Urinary bladder (tissue), 4 donors: ENCODE measurements around the gene TCEAL4. TPM values are rescaled to one million over a fixed set of nuclear protein-coding genes. Genes with fewer than 3 reads are reported as not detected.
"Not testable (repeated sequence)": the region's sequence is repeated elsewhere in the genome, so short reads cannot be mapped to it uniquely, and the experiment has no call there.

ENCODE experiments used
- DNase-seq: peaks from one replicate; pipeline ENCODE4 v3.0.0-alpha.2; 2015; ENCODE audit errors: extremely low spot score
- H3K27ac ChIP-seq: one replicate; pipeline ENCODE4 v1.5.1; 2013; ENCODE audit warnings: low read depth, mild to moderate bottlenecking, moderate library complexity
- H3K36me3 ChIP-seq: one replicate; pipeline ENCODE4 v1.6.1; 2013; ENCODE audit warnings: mild to moderate bottlenecking, moderate library complexity; ENCODE audit not compliant: insufficient read depth
- H3K4me1 ChIP-seq: one replicate; pipeline ENCODE4 v1.6.1; 2013; ENCODE audit warnings: mild to moderate bottlenecking, moderate library complexity; ENCODE audit not compliant: insufficient read depth
- H3K4me3 ChIP-seq: one replicate; pipeline ENCODE4 v1.5.1; 2013; ENCODE audit warnings: low read depth, low read length
- WGBS: extraction: QIAGEN DNeasy Blood & Tissue Kit; methylation state at CpG from one replicate; pipeline ENCODE4 v1.1.7; 2013; 5-methylcytosine and 5-hydroxymethylcytosine counted together
- polyA plus RNA-seq: library from polyadenylated mRNA; stranded (reverse); fragments of 200-250 nt; gene quantifications from one replicate; pipeline ENCODE4 v1.2.3, GENCODE V29; 2013
- total RNA-seq: library from RNA; depleted of rRNA; stranded (reverse); fragments of >200 nt; gene quantifications from one replicate; pipeline ENCODE4 v1.2.3, GENCODE V29; 2014
- donor health status: healthy with polysubstance abuse.
- donor health status: healthy.

Gene TCEAL4
- total and polyA plus RNA-seq, 2 donors: 42.0 to 620 TPM

DNA sequence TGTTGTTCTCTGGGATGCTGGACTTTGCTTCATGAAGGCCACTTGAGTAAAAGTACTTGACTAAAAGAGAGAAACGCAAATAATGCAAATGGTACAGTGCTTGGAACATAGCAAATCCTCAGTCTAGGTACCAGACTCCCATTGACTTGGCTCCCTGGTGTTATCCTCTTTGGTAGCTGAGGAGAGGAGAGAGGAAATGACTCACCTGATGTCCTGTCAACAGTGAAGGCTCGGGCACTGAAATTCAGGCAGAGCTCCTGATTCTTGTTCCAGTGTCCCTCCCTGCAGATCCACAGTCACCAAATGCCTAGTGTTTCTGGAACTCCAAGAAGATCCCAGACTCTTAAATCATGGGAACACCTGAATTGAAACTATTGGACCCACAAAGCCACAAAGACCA is 22.5 kb upstream of the TCEAL4 start:
- Histone ChIP-seq H3K27ac (no peak overlapping the region), H3K36me3 (no peaks in the 10 kb centered on the region), H3K4me1 (no peaks in the 10 kb centered on the region), H3K4me3 (no peak overlapping the region)
- no peak for DNase-seq
- 82% methylated on average over 2 of the region's 2 CpGs for WGBS

DNA sequence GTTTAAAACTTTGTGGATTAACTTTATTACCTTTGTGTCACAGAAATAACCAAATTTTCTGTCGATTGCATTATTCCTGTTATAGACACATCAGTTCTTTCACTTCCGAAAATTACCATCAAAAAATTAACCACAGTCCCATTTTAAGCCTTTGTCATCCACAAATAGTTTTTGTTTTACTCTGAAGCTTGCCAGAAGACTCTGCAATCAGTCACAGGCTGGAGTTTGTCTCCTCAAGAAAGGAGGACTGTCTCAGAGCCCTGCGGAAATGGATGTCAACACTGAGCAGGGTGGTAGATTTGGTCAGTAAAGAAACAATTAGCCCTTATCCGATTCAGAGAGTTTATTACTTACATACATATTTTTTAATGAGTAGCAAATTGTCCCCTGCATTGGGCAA is 20.1 kb upstream of the TCEAL4 start:
- Histone ChIP-seq H3K4me3 (no peak overlapping the region), H3K27ac (no peak overlapping the region), H3K4me1 (no peaks in the 10 kb centered on the region), H3K36me3 (no peaks in the 10 kb centered on the region)
- no peak for DNase-seq
- 76% methylated on average over 4 of the region's 4 CpGs for WGBS

DNA sequence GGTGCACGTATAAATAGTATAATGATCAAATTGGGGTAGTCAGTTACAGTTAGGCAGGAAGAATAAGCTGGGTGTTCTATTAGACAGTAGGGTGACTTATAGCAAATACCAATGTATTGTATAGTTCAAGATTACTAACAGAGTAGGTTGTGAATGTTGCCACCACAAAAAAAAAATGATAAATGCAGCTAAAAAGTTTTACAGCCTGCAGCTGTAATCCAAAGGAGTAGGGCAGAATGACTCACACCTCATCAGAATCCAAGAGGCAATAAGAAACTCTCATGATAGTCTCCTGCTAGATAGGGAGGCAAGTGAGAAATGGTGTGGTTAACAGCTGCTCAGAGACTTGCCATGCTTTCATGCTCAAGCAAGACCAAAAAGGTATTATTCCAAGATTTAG is 19.6 kb upstream of the TCEAL4 start:
- no peaks in the 10 kb centered on the region for H3K36me3 ChIP-seq
- 41% methylated on average over 1 of the region's 1 CpG for WGBS
- no peaks in the 10 kb centered on the region for H3K4me1 ChIP-seq
- H3K27ac ChIP-seq: no peak overlapping the region
- H3K4me3 ChIP-seq: no peak overlapping the region
- no peak for DNase-seq

DNA sequence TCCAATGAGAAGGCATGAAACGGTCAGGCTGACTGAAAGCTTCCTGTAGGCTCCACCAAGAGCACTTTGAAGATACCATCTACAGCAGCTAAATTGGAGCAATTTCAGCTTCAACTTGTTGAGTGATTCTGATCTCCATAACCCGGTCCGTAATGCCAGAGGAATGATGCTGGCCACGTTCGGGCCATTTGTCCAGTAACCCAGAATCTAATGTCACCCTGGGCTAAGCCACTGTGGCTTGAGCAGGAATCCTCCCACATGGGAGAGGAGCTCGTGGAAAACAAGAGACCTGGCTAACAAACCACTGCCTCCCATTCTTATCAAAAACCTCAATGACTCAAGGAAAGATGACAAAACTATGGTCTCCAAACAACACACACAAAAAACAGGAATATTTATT is 14.2 kb upstream of the TCEAL4 start:
- H3K36me3 ChIP-seq: no peaks in the 10 kb centered on the region
- H3K4me1 ChIP-seq: no peaks in the 10 kb centered on the region
- H3K27ac ChIP-seq: no peak overlapping the region
- no peak for DNase-seq
- no peak overlapping the region for H3K4me3 ChIP-seq
- WGBS: 90% methylated on average over 6 of the region's 6 CpGs

DNA sequence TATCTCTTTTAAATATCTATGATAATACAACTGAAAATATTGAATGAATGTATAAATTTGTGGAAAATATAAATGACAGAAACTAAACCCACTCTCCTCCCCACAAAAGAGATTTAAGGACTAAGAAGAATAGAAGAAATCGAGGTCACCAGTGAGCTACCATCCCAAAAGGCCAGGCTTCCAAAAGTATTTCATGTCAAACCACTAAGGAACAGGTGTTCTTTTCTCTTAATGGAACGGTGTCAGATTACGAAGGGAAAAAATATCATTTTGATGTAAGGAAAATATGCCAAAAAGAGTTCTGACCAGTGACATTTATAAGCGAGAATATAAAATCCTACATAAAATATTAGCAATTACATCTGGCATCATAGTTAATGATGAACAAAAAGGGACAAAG is 13.6 kb upstream of the TCEAL4 start:
- Histone ChIP-seq H3K27ac (no peak overlapping the region), H3K4me3 (no peak overlapping the region), H3K4me1 (no peaks in the 10 kb centered on the region), H3K36me3 (no peaks in the 10 kb centered on the region)
- DNase-seq: no peak
- WGBS: 88% methylated on average over 4 of the region's 4 CpGs

DNA sequence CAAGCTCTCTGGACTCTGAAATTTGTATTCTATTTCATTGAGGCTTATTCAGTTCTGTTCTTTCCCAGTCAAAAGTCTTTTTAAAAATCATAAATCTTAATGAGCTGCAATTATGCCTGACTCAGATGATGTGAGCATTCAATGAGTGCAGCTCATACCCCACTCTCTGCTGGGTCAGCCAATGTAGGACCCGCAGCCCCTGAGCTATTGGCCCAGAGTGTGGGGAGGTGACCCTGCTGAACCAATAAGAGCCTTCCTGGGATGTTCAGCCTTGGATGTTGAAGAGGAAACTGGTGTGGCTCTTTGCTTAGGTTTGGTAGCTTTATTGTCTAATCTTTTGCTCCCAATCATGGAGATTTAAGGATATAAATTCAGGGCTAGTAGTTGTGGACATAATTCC is 12.1 kb upstream of the TCEAL4 start:
- 87% methylated on average over 1 of the region's 1 CpG for WGBS

DNA sequence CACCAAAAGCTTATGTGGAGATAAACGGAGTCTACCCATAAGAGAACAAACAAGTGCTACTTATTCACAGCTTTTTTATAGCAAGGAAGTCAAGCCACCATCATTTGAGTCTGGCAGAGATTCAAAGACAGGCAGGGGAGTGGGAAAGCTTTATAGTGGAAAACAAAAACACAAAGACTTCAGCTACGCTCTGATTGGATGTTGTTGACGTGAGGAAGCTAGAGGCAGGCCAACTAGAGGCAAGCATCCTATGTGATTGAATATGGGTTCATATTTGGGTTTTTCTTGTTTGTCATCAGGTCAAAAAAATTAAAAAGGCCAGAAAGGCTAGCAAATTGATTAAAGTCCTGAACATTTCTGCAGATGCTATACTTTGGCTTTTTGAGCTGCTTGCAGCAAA is 719 bp upstream of the TCEAL4 start:
- no peak overlapping the region for H3K4me3 ChIP-seq

More for the DNA sequence above, 12.1 kb upstream of the TCEAL4 start:
- Histone ChIP-seq H3K4me1 (no peaks in the 10 kb centered on the region), H3K27ac (no peak overlapping the region), H3K4me3 (no peak overlapping the region), H3K36me3 (no peaks in the 10 kb centered on the region)
- no peak for DNase-seq

DNA sequence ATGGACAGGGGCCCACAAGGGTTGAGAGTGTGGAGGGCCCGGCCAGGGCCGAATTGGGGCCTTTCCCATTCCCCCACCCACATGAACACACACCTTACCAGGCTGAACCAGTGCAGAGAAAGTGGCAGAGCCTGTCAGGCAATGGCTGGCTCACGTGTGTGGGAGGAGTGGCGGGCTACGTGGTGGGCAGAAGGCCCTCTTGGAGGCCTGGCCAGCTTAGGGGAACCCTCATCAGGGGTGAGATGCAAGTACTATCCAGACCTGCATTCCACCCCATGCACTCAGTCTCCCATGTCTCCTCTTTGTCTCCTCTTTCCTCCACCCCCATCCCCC is 965 bp downstream of the TCEAL4 start:
- 5% methylated on average over 5 of the region's 5 CpGs for WGBS
- no peak for DNase-seq
- Histone ChIP-seq H3K4me3 (peak overlapping the region; percentile 82), H3K27ac (peak overlapping the region; percentile 88), H3K36me3 (peaks cover 3% of the 10 kb centered on the region), H3K4me1 (no peaks in the 10 kb centered on the region)

More for the DNA sequence above, 719 bp upstream of the TCEAL4 start:
- Histone ChIP-seq H3K4me1 (no peaks in the 10 kb centered on the region), H3K27ac (no peak overlapping the region), H3K36me3 (peaks cover 3% of the 10 kb centered on the region)
- 71% methylated on average over 3 of the region's 3 CpGs for WGBS
- DNase-seq: no peak

DNA sequence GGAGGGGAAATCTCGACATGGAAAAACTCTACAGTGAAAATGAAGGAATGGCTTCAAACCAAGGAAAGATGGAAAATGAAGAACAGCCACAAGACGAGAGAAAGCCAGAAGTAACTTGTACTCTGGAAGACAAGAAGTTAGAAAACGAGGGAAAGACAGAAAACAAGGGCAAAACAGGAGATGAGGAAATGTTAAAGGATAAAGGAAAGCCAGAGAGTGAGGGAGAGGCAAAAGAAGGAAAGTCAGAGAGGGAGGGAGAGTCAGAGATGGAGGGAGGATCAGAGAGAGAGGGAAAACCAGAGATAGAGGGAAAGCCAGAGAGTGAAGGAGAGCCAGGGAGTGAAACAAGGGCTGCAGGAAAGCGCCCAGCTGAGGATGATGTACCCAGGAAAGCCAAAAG is 1.3 kb downstream of the TCEAL4 start:
- WGBS: 52% methylated on average over 4 of the region's 4 CpGs
- peaks cover 3% of the 10 kb centered on the region for H3K36me3 ChIP-seq
- peak overlapping the region; percentile 82 for H3K4me3 ChIP-seq
- peak overlapping the region; percentile 88 for H3K27ac ChIP-seq
- DNase-seq: no peak
- no peaks in the 10 kb centered on the region for H3K4me1 ChIP-seq

DNA sequence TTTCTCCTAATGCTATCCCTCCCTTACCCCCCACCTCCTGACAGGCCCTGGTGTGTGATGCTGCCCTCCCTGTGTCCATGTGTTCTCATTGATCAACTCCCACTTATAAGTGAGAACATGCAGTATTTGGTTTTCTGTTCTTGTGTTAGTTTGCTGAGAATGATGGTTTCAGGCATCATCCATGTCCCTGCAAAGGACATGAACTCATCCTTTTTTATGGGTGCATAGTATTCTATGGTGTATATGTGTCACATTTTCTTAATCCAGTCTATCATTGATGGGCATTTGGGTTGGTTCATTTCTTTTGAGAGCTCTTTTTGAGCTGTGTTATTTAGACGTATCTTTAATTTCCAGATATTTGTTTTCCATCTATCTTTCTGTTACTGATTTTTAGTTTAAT is 7.0 kb downstream of the TCEAL4 start:
- not testable (repeated sequence) for DNase-seq, H3K27ac ChIP-seq, H3K36me3 ChIP-seq, H3K4me1 ChIP-seq, H3K4me3 ChIP-seq
- 98% methylated on average over 1 of the region's 1 CpG for WGBS

DNA sequence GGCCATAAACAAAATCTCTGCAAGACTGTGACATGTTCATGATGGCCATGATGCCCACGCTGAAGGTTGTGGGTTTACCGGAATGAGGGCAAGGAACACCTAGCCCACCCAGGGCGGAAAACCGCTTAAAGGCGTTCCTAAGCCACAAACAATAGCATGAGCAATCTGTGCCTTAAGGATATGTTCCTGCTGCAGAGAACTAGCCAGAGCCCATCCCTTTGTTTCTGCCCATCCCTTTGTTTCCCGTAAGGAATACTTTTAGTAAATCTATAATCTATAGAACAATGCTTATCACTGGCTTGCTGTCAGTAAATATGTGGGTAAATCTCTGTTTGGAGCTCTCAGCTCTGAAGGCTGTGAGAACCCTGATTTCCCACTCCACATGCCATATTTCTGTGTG is 9.9 kb downstream of the TCEAL4 start:
- WGBS: over 99% methylated on average over 6 of the region's 6 CpGs
- not testable (repeated sequence) for H3K4me3 ChIP-seq, H3K27ac ChIP-seq, H3K36me3 ChIP-seq, H3K4me1 ChIP-seq, DNase-seq

DNA sequence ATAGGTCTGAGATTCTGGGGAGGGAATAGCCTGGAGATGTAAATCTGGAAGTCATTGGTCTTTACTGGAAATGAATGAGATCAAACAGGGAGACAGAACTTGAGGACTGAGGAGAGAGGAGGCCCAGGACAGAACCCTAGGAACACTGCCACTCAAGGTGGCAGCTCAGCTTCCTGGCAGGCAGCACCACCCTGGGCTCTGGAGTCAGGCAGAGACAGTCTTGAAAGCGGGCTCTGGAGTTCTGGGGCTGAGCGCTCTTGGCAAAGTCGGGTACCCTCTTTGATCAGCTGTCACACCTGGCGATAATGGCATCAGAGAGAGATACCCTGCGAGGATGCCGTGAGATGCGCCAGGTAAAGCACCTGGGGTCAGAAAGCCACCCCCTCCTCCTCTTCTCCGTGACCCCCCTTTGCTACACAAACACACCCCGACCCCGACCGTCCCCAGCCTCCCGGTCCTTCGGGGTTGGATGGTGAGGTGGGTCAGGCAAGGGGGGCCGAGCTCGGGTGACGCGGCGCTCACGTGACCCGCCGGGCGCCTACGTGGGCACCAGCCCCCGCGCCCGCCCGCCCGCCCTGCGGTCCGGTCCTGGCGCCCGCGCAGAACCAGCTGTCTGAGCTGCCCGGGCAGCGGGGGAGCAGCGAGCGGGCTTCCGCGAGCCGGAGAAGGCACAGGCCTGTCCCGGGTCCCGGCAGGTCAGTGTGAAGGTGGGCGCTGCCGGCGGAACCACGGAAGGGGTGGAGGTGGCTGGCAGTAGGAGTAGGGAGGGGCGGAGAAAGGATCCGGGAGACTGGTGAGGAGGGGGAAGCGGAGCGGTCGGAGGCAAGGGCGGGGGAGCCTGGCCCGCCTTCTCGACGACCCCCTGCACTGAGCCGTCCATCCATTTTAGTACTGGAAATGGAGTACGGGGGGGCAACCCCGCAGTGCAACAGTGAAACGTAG is 22.3 kb downstream of the TCEAL4 start, which contains the start of gene TCEAL3:
Gene TCEAL3 (plus strand): TSS at position 600 of the 942 bp plus-strand sequence. CDS start 1,102 bp downstream, outside the sequence.
- no peak for DNase-seq
- no peaks in the 10 kb centered on the region for H3K4me1 ChIP-seq
- H3K36me3 ChIP-seq: no peaks in the 10 kb centered on the region
- H3K4me3 ChIP-seq: peak within 1 kb of the TSS; percentile 77
- 1% methylated on average over 58 of the region's 59 CpGs for WGBS
- H3K27ac ChIP-seq: peak within 1 kb of the TSS; percentile 97

DNA sequence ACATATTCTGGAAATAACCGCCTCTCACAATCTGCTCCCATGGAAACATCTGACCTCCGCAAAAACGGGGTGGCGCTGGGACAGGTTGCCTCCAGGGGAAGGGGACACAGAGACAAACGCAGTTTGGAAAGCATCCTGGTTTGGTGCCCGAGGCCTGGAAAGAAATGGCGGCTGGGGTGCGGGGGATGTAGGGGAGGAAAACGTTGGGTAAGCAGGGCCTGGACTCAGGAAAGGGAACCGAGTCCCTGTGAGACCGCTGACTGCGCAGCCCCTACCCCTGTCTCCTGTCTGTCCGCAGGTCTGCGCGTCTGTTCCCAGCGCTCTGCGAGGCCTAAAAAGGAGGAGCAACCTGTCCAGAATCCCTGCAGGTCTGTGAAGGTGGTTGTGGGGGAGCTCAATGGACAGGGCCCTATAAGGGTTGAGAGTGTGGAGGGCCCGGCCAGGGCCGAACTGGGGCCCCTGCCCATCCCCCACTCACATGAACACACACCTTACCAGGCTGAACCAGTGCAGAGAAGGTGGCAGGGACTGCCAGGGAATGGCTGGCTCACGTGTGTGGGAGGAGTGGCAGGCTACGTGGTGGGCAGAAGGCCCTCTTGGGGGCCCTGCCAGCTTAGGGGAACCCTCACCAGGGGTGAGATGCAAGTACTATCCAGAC is 23.1 kb downstream of the TCEAL4 start:
- Histone ChIP-seq H3K4me3 (peak overlapping the region; percentile 77), H3K4me1 (no peaks in the 10 kb centered on the region), H3K27ac (peak overlapping the region; percentile 97), H3K36me3 (no peaks in the 10 kb centered on the region)
- 10% methylated on average over 21 of the region's 21 CpGs for WGBS
- DNase-seq: no peak

DNA sequence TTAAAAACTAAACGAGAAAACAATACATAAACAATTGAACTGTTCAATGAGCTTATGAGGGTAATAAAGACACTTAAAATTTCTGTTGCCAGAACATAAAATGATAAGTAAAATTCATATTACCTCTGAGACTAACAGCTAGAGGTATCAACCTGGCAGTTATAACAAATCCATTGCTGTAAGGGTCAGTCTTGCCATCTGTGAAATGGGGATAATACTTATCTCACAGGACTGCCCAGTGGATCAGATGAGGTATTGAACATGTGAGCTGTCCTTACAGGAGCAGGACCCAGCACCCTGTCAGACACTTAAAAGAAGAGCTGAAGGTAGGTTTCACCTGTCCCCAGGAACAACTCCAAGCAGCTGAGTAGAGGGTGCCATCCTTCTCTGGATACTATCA is 25.0 kb downstream of the TCEAL4 start:
- no peak for DNase-seq
- no peaks in the 10 kb centered on the region for H3K4me1 ChIP-seq
- no peaks in the 10 kb centered on the region for H3K36me3 ChIP-seq
- no peak overlapping the region for H3K27ac ChIP-seq
- 76% methylated on average over 1 of the region's 1 CpG for WGBS
- no peak overlapping the region for H3K4me3 ChIP-seq
